Keratinocyte (primary cell): ENCODE results near the gene MSL1. TPM values are rescaled to one million over a fixed set of nuclear protein-coding genes. Genes with fewer than 3 reads are reported as not detected.

Experiments used
- DNase-seq: peaks from one replicate; pipeline ENCODE4 v3.0.0-alpha.2; 2011; ENCODE audit warnings: low read depth, missing footprints, low spot score
- FAIRE-seq: peaks from 2 replicates; lab custom pipeline; 2011; peaks lifted over from hg19 to GRCh38; lab: Jason Lieb, UNC
- H2AFZ ChIP-seq: 2 replicates; pipeline ENCODE4 v1.6.0; 2012; ENCODE audit warnings: low read length, control low read depth, inconsistent platforms; ENCODE audit not compliant: control insufficient read depth
- H3K27ac ChIP-seq: 2 replicates; pipeline ENCODE4 v1.5.1; 2011; ENCODE audit warnings: low read length; ENCODE audit not compliant: control insufficient read depth, insufficient read depth
- H3K27me3 ChIP-seq: 3 replicates; pipeline ENCODE4 v1.6.0; 2011; ENCODE audit warnings: low read length; ENCODE audit not compliant: control insufficient read depth, insufficient read depth; ENCODE audit errors: extremely low read depth
- H3K36me3 ChIP-seq, 2 experiments: 2 replicates in 1 of 2; 3 replicates in 1 of 2; pipeline ENCODE4 v1.5.1; 2011; ENCODE audit warnings: low read length in 2 of 2, mild to moderate bottlenecking in 1 of 2; ENCODE audit not compliant: control insufficient read depth in 2 of 2, insufficient read depth in 2 of 2; ENCODE audit errors: extremely low read depth in 1 of 2
- H3K4me1 ChIP-seq: 3 replicates; pipeline ENCODE4 v1.5.1; 2011; ENCODE audit warnings: low read length; ENCODE audit not compliant: control insufficient read depth, insufficient read depth; ENCODE audit errors: extremely low read depth
- H3K4me2 ChIP-seq: 3 replicates; pipeline ENCODE4 v1.6.0; 2011; ENCODE audit warnings: low read depth, low read length; ENCODE audit not compliant: control insufficient read depth, insufficient read depth; ENCODE audit errors: extremely low read depth
- H3K4me3 ChIP-seq, 3 experiments: fragments of 200-600 bp in 1 of 3; sonication (generic) in 1 of 3; 2 replicates in 2 of 3; 3 replicates in 1 of 3; pipeline ENCODE4 v1.5.1; 2011 to 2016; ENCODE audit warnings: low read length in 3 of 3, mild to moderate bottlenecking in 3 of 3, control low read depth in 2 of 3, inconsistent platforms in 1 of 3, low read depth in 1 of 3, mixed read lengths in 1 of 3, mixed run types in 1 of 3, moderate library complexity in 1 of 3; ENCODE audit not compliant: control insufficient read depth in 2 of 3, insufficient read depth in 2 of 3; ENCODE audit errors: extremely low read depth in 1 of 3
- H3K79me2 ChIP-seq: 2 replicates; pipeline ENCODE4 v1.6.0; 2012; ENCODE audit warnings: low read length; ENCODE audit not compliant: control insufficient read depth, insufficient read depth
- H3K9ac ChIP-seq: 3 replicates; pipeline ENCODE4 v1.6.0; 2011; ENCODE audit warnings: low read length; ENCODE audit not compliant: control insufficient read depth, insufficient read depth; ENCODE audit errors: extremely low read depth
- H3K9me1 ChIP-seq: 3 replicates; pipeline ENCODE4 v1.6.0; 2011; ENCODE audit warnings: low read length; ENCODE audit not compliant: control insufficient read depth, insufficient read depth; ENCODE audit errors: extremely low read depth
- H3K9me3 ChIP-seq: 2 replicates; pipeline ENCODE4 v1.5.1; 2012; ENCODE audit warnings: low read depth, low read length; ENCODE audit not compliant: control insufficient read depth
- H4K20me1 ChIP-seq: 3 replicates; pipeline ENCODE4 v1.6.0; 2011; ENCODE audit warnings: low read length; ENCODE audit not compliant: control insufficient read depth, insufficient read depth; ENCODE audit errors: extremely low read depth
- EZH2 ChIP-seq: IDR thresholded peaks from one replicate; pipeline ENCODE4 v1.6.1; 2012; ENCODE audit warnings: inconsistent platforms, mild to moderate bottlenecking, low read length, moderate library complexity
- dilution Hi-C: fragments of 300-500 bp; cut with MboI; formaldehyde crosslinking; loops from one replicate; pipeline ENCODE4 v1.7.0; 2020; ENCODE audit warnings: low sequenced_read_pairs; ENCODE audit not compliant: extremely low pct_ligation_motif_present
- polyA plus RNA-seq, 5 experiments: library from polyadenylated mRNA; depleted of rRNA in 3 of 5; stranded (reverse) in 3 of 5; stranded (forward) in 1 of 5; unstranded in 1 of 5; fragments of >200 nt; gene quantifications; 1 replicate in 1 of 5; 2 replicates in 3 of 5; 3 replicates in 1 of 5; pipeline versions ENCODE4 v1.2.1 to v1.2.3, GENCODE V29; 2011 to 2012; ENCODE audit warnings: missing spikeins in 2 of 5, low read depth in 1 of 5, low replicate concordance in 1 of 5
- TF ChIP-seq, protein P1 (sequence below), 3 experiments: IDR thresholded peaks in 1 of 3; conservative IDR thresholded peaks in 1 of 3; optimal IDR thresholded peaks in 1 of 3; 2 replicates in 2 of 3; 3 replicates in 1 of 3; pipeline versions ENCODE3 to v1.5.1; 2011; ENCODE audit warnings: low read length in 3 of 3, mild to moderate bottlenecking in 3 of 3, moderate library complexity in 2 of 3, control low read depth in 1 of 3, inconsistent platforms in 1 of 3; ENCODE audit not compliant: insufficient read depth in 2 of 3; ENCODE audit errors: extremely low read depth in 1 of 3

Gene MSL1
- polyA plus RNA-seq, 1 donor (not counting 4 experiments of a cell fraction or from before 2014, with no cell fraction given): 66.8 TPM

DNA sequence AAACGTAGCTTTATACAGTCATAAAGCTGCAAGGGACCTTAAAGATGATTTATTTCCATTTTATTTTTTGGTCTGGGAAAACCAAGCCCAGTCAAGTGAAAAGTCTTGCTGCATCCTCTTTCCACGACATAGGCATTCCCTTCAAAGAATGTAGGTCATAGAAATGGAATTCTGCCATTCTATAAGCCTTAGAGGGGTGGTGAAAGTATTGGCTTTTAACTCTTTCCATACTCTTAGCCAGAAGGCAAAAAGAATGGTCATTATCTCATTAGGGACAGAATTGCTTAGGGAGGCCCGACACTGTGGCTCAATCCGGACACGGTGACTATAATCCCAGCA, 7.9 kb upstream of the MSL1 start:
- H3K79me2 ChIP-seq: no peaks in the 10 kb centered on the region
- DNase-seq (no peak), FAIRE-seq (no peak)
- H3K9me3 ChIP-seq: no peaks in the 10 kb centered on the region
- H3K9ac ChIP-seq: peak overlapping the region; percentile 85
- peak overlapping the region; percentile 91 for H3K4me2 ChIP-seq
- no peaks in the 10 kb centered on the region for H3K9me1 ChIP-seq
- H3K4me1 ChIP-seq: peaks cover 49% of the 10 kb centered on the region
- no peaks in the 10 kb centered on the region for H3K36me3 ChIP-seq
- dilution Hi-C loops: no loop called here
- H3K4me3 ChIP-seq: peak overlapping the region in 2 of 3 experiments; percentile 42 to 73
- TF ChIP-seq, protein P1, sequence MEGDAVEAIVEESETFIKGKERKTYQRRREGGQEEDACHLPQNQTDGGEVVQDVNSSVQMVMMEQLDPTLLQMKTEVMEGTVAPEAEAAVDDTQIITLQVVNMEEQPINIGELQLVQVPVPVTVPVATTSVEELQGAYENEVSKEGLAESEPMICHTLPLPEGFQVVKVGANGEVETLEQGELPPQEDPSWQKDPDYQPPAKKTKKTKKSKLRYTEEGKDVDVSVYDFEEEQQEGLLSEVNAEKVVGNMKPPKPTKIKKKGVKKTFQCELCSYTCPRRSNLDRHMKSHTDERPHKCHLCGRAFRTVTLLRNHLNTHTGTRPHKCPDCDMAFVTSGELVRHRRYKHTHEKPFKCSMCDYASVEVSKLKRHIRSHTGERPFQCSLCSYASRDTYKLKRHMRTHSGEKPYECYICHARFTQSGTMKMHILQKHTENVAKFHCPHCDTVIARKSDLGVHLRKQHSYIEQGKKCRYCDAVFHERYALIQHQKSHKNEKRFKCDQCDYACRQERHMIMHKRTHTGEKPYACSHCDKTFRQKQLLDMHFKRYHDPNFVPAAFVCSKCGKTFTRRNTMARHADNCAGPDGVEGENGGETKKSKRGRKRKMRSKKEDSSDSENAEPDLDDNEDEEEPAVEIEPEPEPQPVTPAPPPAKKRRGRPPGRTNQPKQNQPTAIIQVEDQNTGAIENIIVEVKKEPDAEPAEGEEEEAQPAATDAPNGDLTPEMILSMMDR (optimal IDR thresholded peaks at IDR 0.05 in 1 of 3, IDR thresholded peaks at IDR 0.05 in 1 of 3, conservative IDR thresholded peaks at IDR 0.05 in 1 of 3; ENCODE audit: extremely low read depth in 1 of 3, insufficient read depth in 2 of 3, low read length in 3 of 3): no peak
- no peak for TF ChIP-seq EZH2
- H3K27ac ChIP-seq: peak overlapping the region; percentile 91
- no peaks in the 10 kb centered on the region for H4K20me1 ChIP-seq
- H2AFZ ChIP-seq: peak overlapping the region; percentile 80
- no peaks in the 10 kb centered on the region for H3K27me3 ChIP-seq

DNA sequence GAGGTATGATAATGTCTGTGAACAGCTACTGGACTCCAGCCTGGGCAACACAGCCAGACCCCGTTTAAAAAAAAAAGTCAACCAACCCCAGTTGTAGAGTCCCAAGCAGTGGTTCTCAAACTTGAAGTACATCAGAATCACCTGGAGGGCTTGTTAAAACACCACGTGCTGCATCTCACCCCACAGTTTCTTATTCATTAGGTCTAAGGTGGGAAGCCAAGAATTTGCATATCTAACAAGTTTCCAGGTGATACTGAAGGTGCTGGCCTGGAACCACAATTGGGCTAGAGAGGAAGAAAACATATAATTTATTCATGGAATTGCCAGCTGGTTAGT, 6.7 kb upstream of the MSL1 start:
- no peaks in the 10 kb centered on the region for H3K36me3 ChIP-seq
- H3K9ac ChIP-seq: no peak overlapping the region
- H3K27ac ChIP-seq: no peak overlapping the region
- DNase-seq (no peak), FAIRE-seq (no peak)
- H3K27me3 ChIP-seq: no peaks in the 10 kb centered on the region
- TF ChIP-seq EZH2: no peak
- TF ChIP-seq, protein P1 (optimal IDR thresholded peaks at IDR 0.05 in 1 of 3, IDR thresholded peaks at IDR 0.05 in 1 of 3, conservative IDR thresholded peaks at IDR 0.05 in 1 of 3; ENCODE audit: extremely low read depth in 1 of 3, insufficient read depth in 2 of 3, low read length in 3 of 3): no peak
- peaks cover 40% of the 10 kb centered on the region for H3K4me1 ChIP-seq
- no peak overlapping the region for H3K4me3 ChIP-seq
- H3K79me2 ChIP-seq: peaks cover under 1% of the 10 kb centered on the region
- H2AFZ ChIP-seq: no peak overlapping the region
- H4K20me1 ChIP-seq: no peaks in the 10 kb centered on the region
- dilution Hi-C loops: no loop called here
- no peak overlapping the region for H3K4me2 ChIP-seq
- H3K9me1 ChIP-seq: no peaks in the 10 kb centered on the region
- H3K9me3 ChIP-seq: no peaks in the 10 kb centered on the region
